Measurements from ENCODE around the gene DDA1. TPM values are rescaled to one million over a fixed set of nuclear protein-coding genes. Genes with fewer than 3 reads are reported as not detected.

DDA1 gene
- total RNA-seq, 1 donor from 2014 or later = 32.2 TPM

- peaks cover 4% of the 10 kb centered on the region for H3K36me3 ChIP-seq
- H3K27me3 ChIP-seq (ENCODE audit: low read depth) = peaks cover 9% of the 10 kb centered on the region
- DNase-seq = peak; percentile 88
- H3K9me3 ChIP-seq = no peaks in the 10 kb centered on the region
- peak; percentile 88 to 92 for ATAC-seq
- intact Hi-C loops (cut with DNase I) = no loop called here
- TF ChIP-seq CTCF (IDR thresholded peaks at IDR 0.05) = peak; percentile 29
- H3K27ac ChIP-seq = peak overlapping the region; percentile 73
- peaks cover 14% of the 10 kb centered on the region for H3K4me1 ChIP-seq
- H3K4me3 ChIP-seq = peak overlapping the region; percentile 53
These were observed 18.5 kb downstream of the DDA1 start for GRCh38 chr19:17327654-17328516.

- Histone ChIP-seq H3K27ac (peak overlapping the region; percentile 73), H3K27me3 (ENCODE audit: low read depth) (peaks cover 9% of the 10 kb centered on the region), H3K4me1 (peaks cover 17% of the 10 kb centered on the region), H3K4me3 (peak overlapping the region; percentile 53), H3K9me3 (no peaks in the 10 kb centered on the region), H3K36me3 (peaks cover 4% of the 10 kb centered on the region)
- intact Hi-C loops (cut with DNase I) = no loop called here
- no peak for TF ChIP-seq CTCF (IDR thresholded peaks at IDR 0.05)
- DNase-seq (no peak), ATAC-seq (peak in 1 of 2 donors; percentile 5)
These were observed 19.4 kb downstream of the DDA1 start for GRCh38 chr19:17328517-17329365.

- Histone ChIP-seq H3K27ac (no peak overlapping the region), H3K9me3 (no peaks in the 10 kb centered on the region), H3K36me3 (peaks cover 4% of the 10 kb centered on the region), H3K27me3 (ENCODE audit: low read depth) (peaks cover 9% of the 10 kb centered on the region), H3K4me3 (peak overlapping the region; percentile 53), H3K4me1 (peaks cover 21% of the 10 kb centered on the region)
- intact Hi-C loops (cut with DNase I) = no loop called here
- TF ChIP-seq CTCF (IDR thresholded peaks at IDR 0.05) = no peak
- ATAC-seq (no peak), DNase-seq (no peak)
These were observed 20.3 kb downstream of the DDA1 start for GRCh38 chr19:17329366-17330261.

GRCh38 chr19:17330262-17331044, 21.1 kb downstream of the DDA1 start:
- intact Hi-C loops (cut with DNase I) = no loop called here
- H3K4me3 ChIP-seq = no peak overlapping the region
- no peaks in the 10 kb centered on the region for H3K36me3 ChIP-seq
- no peaks in the 10 kb centered on the region for H3K9me3 ChIP-seq
- DNase-seq (no peak), ATAC-seq (no peak)
- peaks cover 9% of the 10 kb centered on the region for H3K27me3 ChIP-seq (ENCODE audit: low read depth)
- no peak overlapping the region for H3K27ac ChIP-seq
- peaks cover 28% of the 10 kb centered on the region for H3K4me1 ChIP-seq
- no peak for TF ChIP-seq CTCF (IDR thresholded peaks at IDR 0.05)
